ENCODE results near the gene ARL15.

ARL15 gene

GRCh38 chr5:53937467-53937866, 372.9 kb downstream of the ARL15 start:
- no peak overlapping the region for H3K9ac ChIP-seq (ENCODE audit: low read depth, low read length, poor library complexity, severe bottlenecking)
- no peaks in the 10 kb centered on the region for H3K9me2 ChIP-seq (replicated peaks; ENCODE audit: low read depth, low read length)
- H3K9me3 ChIP-seq (ENCODE audit: insufficient read depth, low read depth, low read length), result no peaks in the 10 kb centered on the region
- H3K27me3 ChIP-seq (ENCODE audit: insufficient read depth, low read length, poor library complexity, severe bottlenecking), result no peaks in the 10 kb centered on the region
- H2AFZ ChIP-seq (ENCODE audit: low read length), result no peak overlapping the region
- no peaks in the 10 kb centered on the region for H3K4me1 ChIP-seq (ENCODE audit: insufficient read depth, low read length, poor library complexity, severe bottlenecking)
- H4K20me1 ChIP-seq (ENCODE audit: insufficient read depth, low read length, poor library complexity, severe bottlenecking), result no peaks in the 10 kb centered on the region
- no peak overlapping the region for H3K4me3 ChIP-seq (ENCODE audit: low read length, poor library complexity, severe bottlenecking)
- H3F3A ChIP-seq (ENCODE audit: low read depth), result no peaks in the 10 kb centered on the region
- H3K4me2 ChIP-seq (ENCODE audit: low read depth, low read length, poor library complexity, severe bottlenecking), result no peak overlapping the region
- no peaks in the 10 kb centered on the region for H3K79me2 ChIP-seq (ENCODE audit: insufficient read depth, low read length)
- TF ChIP-seq CTCF (conservative IDR thresholded peaks at IDR 0.05; ENCODE audit: low read length) (no peak), EZH2phosphoT487 (IDR thresholded peaks at IDR 0.05; ENCODE audit: borderline replicate concordance) (no peak)
- H3K36me3 ChIP-seq (ENCODE audit: insufficient read depth, low read length), result no peaks in the 10 kb centered on the region

- no peaks in the 10 kb centered on the region for H3K79me2 ChIP-seq (ENCODE audit: insufficient read depth, low read length)
- H3K4me3 ChIP-seq (ENCODE audit: low read length, poor library complexity, severe bottlenecking), result no peak overlapping the region
- H4K20me1 ChIP-seq (ENCODE audit: insufficient read depth, low read length, poor library complexity, severe bottlenecking), result no peaks in the 10 kb centered on the region
- H3K4me2 ChIP-seq (ENCODE audit: low read depth, low read length, poor library complexity, severe bottlenecking), result no peak overlapping the region
- no peaks in the 10 kb centered on the region for H3K4me1 ChIP-seq (ENCODE audit: insufficient read depth, low read length, poor library complexity, severe bottlenecking)
- no peak overlapping the region for H3K9ac ChIP-seq (ENCODE audit: low read depth, low read length, poor library complexity, severe bottlenecking)
- no peaks in the 10 kb centered on the region for H3K9me3 ChIP-seq (ENCODE audit: insufficient read depth, low read depth, low read length)
- no peaks in the 10 kb centered on the region for H3K27me3 ChIP-seq (ENCODE audit: insufficient read depth, low read length, poor library complexity, severe bottlenecking)
- no peak overlapping the region for H2AFZ ChIP-seq (ENCODE audit: low read length)
- H3K9me2 ChIP-seq (replicated peaks; ENCODE audit: low read depth, low read length), result no peaks in the 10 kb centered on the region
- no peak for TF ChIP-seq CTCF (conservative IDR thresholded peaks at IDR 0.05; ENCODE audit: low read length)
- TF ChIP-seq EZH2phosphoT487 (IDR thresholded peaks at IDR 0.05; ENCODE audit: borderline replicate concordance), result no peak
- no peaks in the 10 kb centered on the region for H3F3A ChIP-seq (ENCODE audit: low read depth)
- H3K36me3 ChIP-seq (ENCODE audit: insufficient read depth, low read length), result no peaks in the 10 kb centered on the region
Measured at GRCh38 chr5:53936481-53937352, 373.7 kb downstream of the ARL15 start.

- H3K4me1 ChIP-seq (ENCODE audit: insufficient read depth, low read length, poor library complexity, severe bottlenecking), result no peaks in the 10 kb centered on the region
- H3K9me3 ChIP-seq (ENCODE audit: insufficient read depth, low read depth, low read length), result no peaks in the 10 kb centered on the region
- H3K27me3 ChIP-seq (ENCODE audit: insufficient read depth, low read length, poor library complexity, severe bottlenecking), result no peaks in the 10 kb centered on the region
- no peak overlapping the region for H3K4me2 ChIP-seq (ENCODE audit: low read depth, low read length, poor library complexity, severe bottlenecking)
- no peak overlapping the region for H3K9ac ChIP-seq (ENCODE audit: low read depth, low read length, poor library complexity, severe bottlenecking)
- no peaks in the 10 kb centered on the region for H3K9me2 ChIP-seq (replicated peaks; ENCODE audit: low read depth, low read length)
- H4K20me1 ChIP-seq (ENCODE audit: insufficient read depth, low read length, poor library complexity, severe bottlenecking), result no peaks in the 10 kb centered on the region
- H3F3A ChIP-seq (ENCODE audit: low read depth), result no peaks in the 10 kb centered on the region
- TF ChIP-seq CTCF (conservative IDR thresholded peaks at IDR 0.05; ENCODE audit: low read length) (no peak), EZH2phosphoT487 (IDR thresholded peaks at IDR 0.05; ENCODE audit: borderline replicate concordance) (no peak)
- no peaks in the 10 kb centered on the region for H3K36me3 ChIP-seq (ENCODE audit: insufficient read depth, low read length)
- no peak overlapping the region for H2AFZ ChIP-seq (ENCODE audit: low read length)
- H3K79me2 ChIP-seq (ENCODE audit: insufficient read depth, low read length), result no peaks in the 10 kb centered on the region
- no peak overlapping the region for H3K4me3 ChIP-seq (ENCODE audit: low read length, poor library complexity, severe bottlenecking)
Measured at GRCh38 chr5:53934151-53934820, 376.1 kb downstream of the ARL15 start.

Measured in Loucy (cell line).